AG04450 (cell line): ENCODE measurements around the gene PTGFRN. TPM values are rescaled to one million over a fixed set of nuclear protein-coding genes. Genes with fewer than 3 reads are reported as not detected.
A peak's percentile ranks its signal among the peaks of the same experiment; 100 is the strongest.
"Not testable (repeated sequence)": the region's sequence is repeated elsewhere in the genome, so short reads cannot be mapped to it uniquely, and the experiment has no call there.

ENCODE experiments used
- CTCF ChIA-PET: fragments of 300-600, 350-600 bp; formaldehyde crosslinking; extraction: SDS; loops from one replicate; lab custom pipeline; 2022; ENCODE audit warnings: antibody characterized with exemption, inconsistent platforms; lab: Charles Lee
- POLR2A ChIA-PET: fragments of 350-600 bp; formaldehyde crosslinking; extraction: SDS; loops from one replicate; lab custom pipeline; 2021; ENCODE audit warnings: antibody characterized with exemption, inconsistent platforms; lab: Yijun Ruan, JAX
- DNase-seq: peaks from one replicate; pipeline ENCODE4 v3.0.0-alpha.2; 2011; ENCODE audit warnings: low read depth, low spot score
- H3K27ac ChIP-seq: one replicate; pipeline ENCODE4 v1.5.1; 2012; ENCODE audit warnings: low read depth, low read length, control low read depth
- H3K27me3 ChIP-seq: one replicate; pipeline ENCODE4 v1.6.0; 2012; ENCODE audit warnings: low read length; ENCODE audit not compliant: control insufficient read depth, insufficient read depth
- H3K4me3 ChIP-seq: 2 replicates; pipeline ENCODE4 v1.5.1; 2011; ENCODE audit warnings: mild to moderate bottlenecking, low read depth, low read length, control low read depth
- H3K9me3 ChIP-seq: 2 replicates; pipeline ENCODE4 v1.5.1; 2012; ENCODE audit warnings: low read length; ENCODE audit not compliant: control insufficient read depth, insufficient read depth
- CTCF ChIP-seq: IDR thresholded peaks from 2 replicates; pipeline ENCODE4 v1.5.1; 2011; ENCODE audit warnings: low read depth, low read length, control low read depth, inconsistent platforms
- polyA plus RNA-seq: library from polyadenylated mRNA; depleted of rRNA; stranded (reverse); fragments of >200 nt; gene quantifications from 2 replicates; pipeline ENCODE4 v1.2.3, GENCODE V29; 2011

PTGFRN gene
- polyA plus RNA-seq, 1 experiment = 0.46 TPM

GRCh38 chr1:116875391-116875790 lies 34.3 kb upstream of the PTGFRN start:
- TF ChIP-seq CTCF = no peak
- H3K27me3 ChIP-seq = no peaks in the 10 kb centered on the region
- no peak overlapping the region for H3K27ac ChIP-seq
- H3K4me3 ChIP-seq = no peak overlapping the region
- POLR2A ChIA-PET = no interaction called here
- DNase-seq = no peak
- no peaks in the 10 kb centered on the region; the same call in 1 of the 2 replicates for H3K9me3 ChIP-seq
- CTCF ChIA-PET = no interaction called here

GRCh38 chr1:116875946-116876345 lies 33.8 kb upstream of the PTGFRN start:
- POLR2A ChIA-PET, CTCF ChIA-PET: not testable (repeated sequence)

GRCh38 chr1:116877141-116877818 lies 32.4 kb upstream of the PTGFRN start:
- Histone ChIP-seq H3K4me3 (no peak overlapping the region), H3K27me3 (no peaks in the 10 kb centered on the region), H3K9me3 (no peaks in the 10 kb centered on the region; the same call in 1 of the 2 replicates), H3K27ac (no peak overlapping the region)
- ChIA-PET CTCF (no interaction called here), POLR2A (no interaction called here)
- DNase-seq = no peak
- no peak for TF ChIP-seq CTCF

More at GRCh38 chr1:116875946-116876345, 33.8 kb upstream of the PTGFRN start:
- not testable (repeated sequence) for H3K27ac ChIP-seq, H3K9me3 ChIP-seq, H3K27me3 ChIP-seq, H3K4me3 ChIP-seq, DNase-seq

- Histone ChIP-seq H3K27ac (no peak overlapping the region), H3K9me3 (no peaks in the 10 kb centered on the region; the same call in 1 of the 2 replicates), H3K4me3 (0 out of 2 replicates have a peak overlapping the region, but pooled peaks have one; percentile 4), H3K27me3 (no peaks in the 10 kb centered on the region)
- CTCF ChIA-PET = no interaction called here
- POLR2A ChIA-PET = no interaction called here
- DNase-seq = no peak
- TF ChIP-seq CTCF = no peak
These were observed 30.8 kb upstream of the PTGFRN start for GRCh38 chr1:116878804-116879477.

GRCh38 chr1:116879478-116880133 lies 30.1 kb upstream of the PTGFRN start:
- CTCF ChIA-PET = no interaction called here
- H3K27ac ChIP-seq = no peak overlapping the region
- TF ChIP-seq CTCF = no peak

More at GRCh38 chr1:116879478-116880133, 30.1 kb upstream of the PTGFRN start:
- Histone ChIP-seq H3K9me3 (no peaks in the 10 kb centered on the region; the same call in 1 of the 2 replicates), H3K4me3 (no peak overlapping the region), H3K27me3 (no peaks in the 10 kb centered on the region)
- POLR2A ChIA-PET = no interaction called here
- no peak for DNase-seq
